Measurements from ENCODE around the gene TRIM44.

Gene TRIM44

GRCh38 chr11:35683728-35684339 is 21.3 kb downstream of the TRIM44 start:
- H3K4me1 ChIP-seq (ENCODE audit: control insufficient read depth, low read length), result peaks cover 28% of the 10 kb centered on the region
- H3K4me3 ChIP-seq (ENCODE audit: low read length), result no peak overlapping the region
- no peaks in the 10 kb centered on the region for H4K20me1 ChIP-seq (ENCODE audit: control insufficient read depth, insufficient read depth, low read depth, low read length)
- no peaks in the 10 kb centered on the region for H3K36me3 ChIP-seq (ENCODE audit: control insufficient read depth, low read length)
- H3K4me2 ChIP-seq (ENCODE audit: low read length), result no peak overlapping the region
- H3K9me2 ChIP-seq (replicated peaks; ENCODE audit: control insufficient read depth, low read length), result no peaks in the 10 kb centered on the region
- no peaks in the 10 kb centered on the region for H3K27me3 ChIP-seq (ENCODE audit: control insufficient read depth, low read length)
- no peaks in the 10 kb centered on the region for H3K9me3 ChIP-seq (ENCODE audit: control insufficient read depth, insufficient read depth, low read length)
- no peak overlapping the region for H3K27ac ChIP-seq (ENCODE audit: low read depth, low read length)
- no peak for TF ChIP-seq EZH2phosphoT487 (IDR thresholded peaks at IDR 0.05; ENCODE audit: borderline replicate concordance, low read length)
- no peak for TF ChIP-seq CTCF (IDR thresholded peaks at IDR 0.05; ENCODE audit: low read depth, low read length, poor library complexity, severe bottlenecking)
- H3F3A ChIP-seq (ENCODE audit: control insufficient read depth, insufficient read depth), result no peaks in the 10 kb centered on the region
- peaks cover 6% of the 10 kb centered on the region; the same call in 1 of the 2 replicates for H3K79me2 ChIP-seq (ENCODE audit: control insufficient read depth, low read length)

- H3K79me2 ChIP-seq (ENCODE audit: control insufficient read depth, low read length), result 0 out of 2 replicates have a peak, but pooled peaks cover 3% of the 10 kb centered on the region
- no peak overlapping the region for H3K4me3 ChIP-seq (ENCODE audit: low read length)
- H3K4me2 ChIP-seq (ENCODE audit: low read length), result no peak overlapping the region
- H3K27me3 ChIP-seq (ENCODE audit: control insufficient read depth, low read length), result no peaks in the 10 kb centered on the region
- no peaks in the 10 kb centered on the region for H3K36me3 ChIP-seq (ENCODE audit: control insufficient read depth, low read length)
- H3K9me3 ChIP-seq (ENCODE audit: control insufficient read depth, insufficient read depth, low read length), result no peaks in the 10 kb centered on the region
- H3K9me2 ChIP-seq (replicated peaks; ENCODE audit: control insufficient read depth, low read length), result no peaks in the 10 kb centered on the region
- no peaks in the 10 kb centered on the region for H3F3A ChIP-seq (ENCODE audit: control insufficient read depth, insufficient read depth)
- TF ChIP-seq CTCF (IDR thresholded peaks at IDR 0.05; ENCODE audit: low read depth, low read length, poor library complexity, severe bottlenecking) (no peak), EZH2phosphoT487 (IDR thresholded peaks at IDR 0.05; ENCODE audit: borderline replicate concordance, low read length) (no peak)
- peaks cover 10% of the 10 kb centered on the region for H3K4me1 ChIP-seq (ENCODE audit: control insufficient read depth, low read length)
- H3K27ac ChIP-seq (ENCODE audit: low read depth, low read length), result no peak overlapping the region
- no peaks in the 10 kb centered on the region for H4K20me1 ChIP-seq (ENCODE audit: control insufficient read depth, insufficient read depth, low read depth, low read length)
Observed at GRCh38 chr11:35688023-35688422, 25.4 kb downstream of the TRIM44 start.

GRCh38 chr11:35689081-35689996 is 26.8 kb downstream of the TRIM44 start:
- H3K79me2 ChIP-seq (ENCODE audit: control insufficient read depth, low read length), result no peaks in the 10 kb centered on the region
- TF ChIP-seq EZH2phosphoT487 (IDR thresholded peaks at IDR 0.05; ENCODE audit: borderline replicate concordance, low read length) (no peak), CTCF (IDR thresholded peaks at IDR 0.05; ENCODE audit: low read depth, low read length, poor library complexity, severe bottlenecking) (no peak)
- H3K36me3 ChIP-seq (ENCODE audit: control insufficient read depth, low read length), result no peaks in the 10 kb centered on the region
- no peak overlapping the region for H3K4me3 ChIP-seq (ENCODE audit: low read length)
- no peak overlapping the region for H3K27ac ChIP-seq (ENCODE audit: low read depth, low read length)
- H3K9me2 ChIP-seq (replicated peaks; ENCODE audit: control insufficient read depth, low read length), result no peaks in the 10 kb centered on the region
- H3F3A ChIP-seq (ENCODE audit: control insufficient read depth, insufficient read depth), result no peaks in the 10 kb centered on the region
- H3K4me2 ChIP-seq (ENCODE audit: low read length), result no peak overlapping the region
- no peaks in the 10 kb centered on the region for H3K4me1 ChIP-seq (ENCODE audit: control insufficient read depth, low read length)
- H3K27me3 ChIP-seq (ENCODE audit: control insufficient read depth, low read length), result no peaks in the 10 kb centered on the region
- H3K9me3 ChIP-seq (ENCODE audit: control insufficient read depth, insufficient read depth, low read length), result no peaks in the 10 kb centered on the region
- no peaks in the 10 kb centered on the region for H4K20me1 ChIP-seq (ENCODE audit: control insufficient read depth, insufficient read depth, low read depth, low read length)
